ENCODE results near the gene CALCA.

The CALCA gene

DNA sequence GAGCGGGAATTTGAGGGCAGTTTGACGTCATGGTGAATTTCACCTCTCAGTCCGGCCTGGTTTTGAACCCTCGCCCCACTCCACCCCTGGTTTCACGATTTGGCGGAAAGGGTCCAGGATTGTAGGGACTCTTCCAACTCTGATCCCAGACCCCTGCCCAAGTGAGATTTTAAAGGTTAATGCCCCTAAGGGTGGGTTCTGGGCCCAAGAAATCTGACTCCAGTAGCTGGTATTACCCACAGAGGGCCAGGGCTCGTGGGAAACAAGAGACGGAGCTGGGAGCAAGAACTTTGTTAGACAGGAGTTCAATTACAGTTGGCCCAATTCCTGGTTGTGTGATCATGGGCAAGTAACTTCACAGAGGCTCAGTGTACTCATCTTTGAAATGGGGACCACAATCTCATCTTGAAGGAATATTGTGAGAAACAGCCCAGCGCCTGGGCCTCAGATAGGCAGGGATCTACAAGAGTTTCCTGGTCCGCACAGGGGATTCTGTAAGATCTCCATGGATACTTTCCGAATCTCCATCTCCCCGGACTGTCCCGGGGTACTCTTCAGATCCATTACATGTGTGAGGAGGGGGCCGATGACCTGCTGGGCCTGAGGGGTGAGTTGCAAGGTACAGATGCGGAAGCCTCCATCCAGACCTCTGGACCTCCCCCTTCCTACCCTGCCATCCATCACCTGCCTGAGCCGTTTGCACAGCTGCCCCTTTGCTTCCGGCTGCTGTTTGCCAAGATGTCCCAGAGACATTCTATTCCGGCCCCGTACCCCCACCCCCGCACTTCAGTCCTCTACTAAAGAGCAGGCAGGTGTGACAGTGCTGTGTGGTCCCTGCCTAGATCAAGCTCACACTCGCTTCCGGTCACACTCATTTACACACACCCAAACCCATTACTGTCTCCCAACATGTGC, 687 bp upstream of the CALCA start:
- peaks cover 25 to 35% of the 10 kb centered on the region in 2 donors for H3K4me1 Mint-ChIP-seq
- peaks cover 81 to 90% of the 10 kb centered on the region in 2 donors for H3K27me3 Mint-ChIP-seq
- no peaks in the 10 kb centered on the region for H3K9me3 Mint-ChIP-seq
- no peak for DNase-seq
- H3K4me3 Mint-ChIP-seq = peak overlapping the region; percentile 75 to 81
- H3K27ac Mint-ChIP-seq = peak overlapping the region; percentile 75
- ATAC-seq (replicated peaks) = no peak
- peaks cover 0 to 1% of the 10 kb centered on the region in 2 donors for H3K36me3 Mint-ChIP-seq

DNA sequence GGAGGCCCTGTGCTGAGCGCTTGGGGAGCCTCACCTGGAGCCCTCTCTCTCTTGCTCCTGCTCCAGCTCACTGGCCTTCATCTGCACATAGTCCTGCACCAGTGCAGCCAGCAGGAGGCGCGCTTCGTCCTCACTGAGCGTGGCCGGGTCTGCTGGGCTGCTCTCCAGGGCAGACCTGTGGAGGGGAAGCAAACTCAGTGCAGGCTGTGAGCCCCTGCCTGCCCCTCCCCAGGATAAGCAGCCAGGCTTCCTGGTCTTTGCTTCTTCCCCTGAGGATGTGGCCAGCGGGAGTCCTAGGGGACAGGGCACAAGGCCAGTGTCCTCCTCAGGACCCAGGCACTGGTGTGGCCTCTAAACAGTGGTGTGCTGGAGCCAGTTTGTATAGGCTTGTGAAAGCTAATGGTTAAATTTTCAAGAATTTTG, 2.2 kb downstream of the CALCA start:
- Mint-ChIP-seq H3K4me1 (peaks cover 22 to 31% of the 10 kb centered on the region in 2 donors), H3K9me3 (no peaks in the 10 kb centered on the region), H3K4me3 (no peak overlapping the region), H3K27ac (no peak overlapping the region), H3K27me3 (peaks cover 74 to 85% of the 10 kb centered on the region in 2 donors), H3K36me3 (peaks cover 0 to 1% of the 10 kb centered on the region in 2 donors)
- DNase-seq (peak; percentile 29), ATAC-seq (replicated peaks) (peak; percentile 53 to 55)

DNA sequence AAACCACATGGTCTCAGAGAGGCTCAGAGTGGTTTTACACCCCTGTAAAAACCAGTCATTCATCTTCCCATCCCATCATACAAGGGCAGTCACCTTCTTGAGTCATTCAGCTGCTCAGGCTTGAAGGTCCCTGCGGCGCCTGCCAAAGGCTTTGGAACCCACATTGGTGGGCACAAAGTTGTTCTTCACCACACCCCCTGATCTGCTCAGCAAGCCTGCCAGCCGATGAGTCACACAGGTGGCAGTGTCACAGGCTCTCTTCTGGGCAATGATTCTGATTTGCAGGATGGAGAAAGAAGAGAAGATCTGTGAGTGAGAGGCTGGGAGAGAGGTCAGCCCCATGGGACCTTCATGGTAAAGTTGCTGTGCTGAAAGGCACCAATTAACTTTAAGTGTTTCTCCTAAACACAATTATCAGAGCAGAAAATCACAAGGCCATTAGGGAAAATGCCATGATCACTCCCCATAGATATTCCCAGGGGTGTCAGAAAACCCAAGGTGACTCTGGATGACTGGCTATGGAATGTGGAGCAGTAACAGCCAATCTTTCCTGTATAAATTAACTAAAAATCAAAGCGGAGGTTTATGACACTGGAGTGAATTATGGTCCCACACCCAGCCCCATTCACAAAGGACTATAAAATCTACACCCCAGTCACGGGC, 4.4 kb downstream of the CALCA start:
- Mint-ChIP-seq H3K36me3 (peaks cover 0 to 1% of the 10 kb centered on the region in 2 donors), H3K4me1 (peaks cover 5 to 9% of the 10 kb centered on the region in 2 donors), H3K27me3 (peaks cover 55 to 63% of the 10 kb centered on the region in 2 donors), H3K27ac (no peak overlapping the region), H3K9me3 (no peaks in the 10 kb centered on the region), H3K4me3 (no peak overlapping the region)
- ATAC-seq (replicated peaks) (no peak), DNase-seq (no peak)

DNA sequence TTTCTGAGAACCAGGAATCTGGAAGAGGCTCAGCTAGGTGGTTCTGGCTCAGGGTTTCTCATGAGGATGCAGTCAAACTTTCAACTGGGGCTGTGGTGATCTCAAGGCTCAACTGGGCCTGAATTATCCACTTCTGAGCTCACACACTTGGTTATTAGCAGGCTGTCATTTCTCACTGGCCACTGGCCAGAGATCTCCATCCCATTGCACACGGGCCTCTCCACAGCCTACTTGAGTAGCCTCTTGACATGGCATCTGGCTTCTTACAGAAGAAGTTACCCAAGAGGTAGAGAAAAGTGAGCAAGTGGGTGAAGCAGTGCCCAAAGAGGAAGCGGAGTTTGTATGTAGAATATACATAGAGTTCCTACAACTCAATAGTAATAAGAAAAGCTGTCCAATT, 16.0 kb downstream of the CALCA start:
- Mint-ChIP-seq H3K27ac (no peak overlapping the region), H3K4me1 (no peaks in the 10 kb centered on the region), H3K27me3 (peaks cover 5 to 22% of the 10 kb centered on the region in 2 donors), H3K36me3 (no peaks in the 10 kb centered on the region), H3K9me3 (no peaks in the 10 kb centered on the region), H3K4me3 (no peak overlapping the region)
- DNase-seq (no peak), ATAC-seq (replicated peaks) (no peak)

DNA sequence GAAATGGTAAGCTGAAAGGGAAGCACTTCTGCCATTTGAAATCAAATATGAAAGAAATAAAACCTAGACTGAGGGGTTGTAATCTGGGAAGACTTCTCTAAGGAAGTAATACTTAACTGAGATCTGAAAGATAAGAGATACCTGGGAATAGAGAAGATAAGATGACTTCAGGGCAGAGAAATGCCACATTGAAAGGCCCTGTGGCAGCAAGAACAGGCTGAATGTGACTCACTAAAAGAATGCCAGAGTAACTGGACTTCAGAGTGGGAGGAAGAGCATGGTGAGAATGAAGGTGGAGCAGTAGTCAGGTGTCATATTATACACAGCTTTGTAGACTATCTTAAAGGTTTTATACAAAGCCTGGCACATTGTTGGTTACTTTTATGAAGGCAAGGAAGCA, 17.6 kb downstream of the CALCA start:
- no peak overlapping the region for H3K4me3 Mint-ChIP-seq
- no peaks in the 10 kb centered on the region for H3K36me3 Mint-ChIP-seq
- H3K27me3 Mint-ChIP-seq = peaks cover 5 to 17% of the 10 kb centered on the region in 2 donors
- no peak for ATAC-seq (replicated peaks)
- no peak overlapping the region for H3K27ac Mint-ChIP-seq
- no peak for DNase-seq
- H3K9me3 Mint-ChIP-seq = no peaks in the 10 kb centered on the region
- no peaks in the 10 kb centered on the region for H3K4me1 Mint-ChIP-seq

DNA sequence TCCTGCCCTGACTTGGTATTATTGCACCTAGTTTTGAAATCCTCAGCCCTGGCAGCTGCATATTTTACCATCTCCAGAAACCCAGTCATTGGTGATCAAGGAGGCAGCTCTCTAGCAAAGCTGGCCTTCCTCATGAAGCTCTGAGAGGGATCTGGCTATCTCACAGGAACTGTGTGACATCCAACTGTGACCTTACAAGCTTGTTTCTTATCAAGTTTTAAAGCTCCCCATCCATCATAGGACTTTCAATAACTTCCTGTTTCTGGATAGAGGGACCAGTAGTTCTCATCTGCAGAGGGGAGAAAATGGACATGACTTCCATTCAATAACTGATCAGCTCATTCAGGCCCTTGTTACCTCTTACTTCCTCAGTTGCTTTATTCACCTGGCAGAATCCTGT, 18.2 kb downstream of the CALCA start:
- no peak for DNase-seq
- Mint-ChIP-seq H3K36me3 (no peaks in the 10 kb centered on the region), H3K9me3 (no peaks in the 10 kb centered on the region), H3K27ac (no peak overlapping the region), H3K4me1 (no peaks in the 10 kb centered on the region), H3K4me3 (no peak overlapping the region), H3K27me3 (peaks cover 5 to 17% of the 10 kb centered on the region in 2 donors)
- ATAC-seq (replicated peaks) = no peak

DNA sequence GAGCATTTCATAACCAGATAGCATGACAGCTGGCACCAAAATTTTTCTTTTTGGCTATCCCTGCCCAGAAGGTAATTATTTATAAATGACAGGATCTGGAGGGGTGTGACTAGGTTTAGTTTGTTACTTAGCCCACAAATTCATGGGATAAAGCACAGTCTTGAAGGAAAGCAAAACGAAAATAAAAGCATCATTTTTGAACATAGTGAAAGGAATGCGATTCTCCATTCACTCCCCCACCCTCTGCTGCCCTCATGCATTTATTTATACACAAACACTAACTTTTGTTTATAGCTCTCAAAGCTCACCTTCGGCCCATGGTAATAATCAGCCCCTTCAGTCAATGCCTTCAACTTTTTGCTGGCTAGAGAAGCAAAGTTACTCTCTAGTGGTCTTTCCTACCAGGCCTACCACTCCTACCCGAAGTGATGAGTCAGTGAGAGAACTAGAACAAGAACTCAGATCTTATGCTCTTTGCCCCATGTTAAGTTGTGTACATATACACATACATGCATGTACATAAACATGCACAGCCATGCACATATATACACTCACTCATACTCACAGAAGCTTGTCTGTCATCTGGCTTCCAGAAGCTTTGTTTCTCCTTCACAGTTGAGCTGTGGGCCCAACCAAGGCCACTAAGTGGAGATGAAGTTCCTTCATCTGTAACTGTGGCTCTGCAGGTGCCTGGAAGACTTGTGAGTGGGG, 22.6 kb downstream of the CALCA start:
- H3K4me3 Mint-ChIP-seq = no peak overlapping the region
- H3K27me3 Mint-ChIP-seq = peaks cover 5 to 7% of the 10 kb centered on the region in 2 donors
- H3K9me3 Mint-ChIP-seq = no peaks in the 10 kb centered on the region
- ATAC-seq (replicated peaks) (no peak), DNase-seq (no peak)
- no peaks in the 10 kb centered on the region for H3K4me1 Mint-ChIP-seq
- no peak overlapping the region for H3K27ac Mint-ChIP-seq
- no peaks in the 10 kb centered on the region for H3K36me3 Mint-ChIP-seq

DNA sequence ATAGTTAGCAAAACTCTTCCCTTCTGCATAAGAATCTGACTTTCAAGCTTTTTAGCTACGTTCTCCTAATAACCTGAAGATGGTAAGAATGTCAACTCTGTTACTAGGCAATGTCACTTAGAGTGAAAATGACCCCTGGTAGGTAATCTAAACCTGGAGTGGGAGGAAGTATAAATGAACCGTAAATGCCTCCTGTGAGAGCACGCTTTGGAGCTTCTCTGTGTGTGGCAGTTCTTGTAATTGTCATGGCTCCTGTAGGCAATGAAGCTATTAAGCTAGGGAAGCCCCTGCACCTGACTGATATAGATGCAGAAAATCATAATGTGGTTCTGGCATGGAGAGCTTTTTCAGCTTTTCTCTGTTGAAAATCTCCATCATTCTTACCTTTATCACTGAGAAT, 29.4 kb downstream of the CALCA start:
- H3K4me3 Mint-ChIP-seq = no peak overlapping the region
- peaks cover 0 to 7% of the 10 kb centered on the region in 2 donors for H3K27me3 Mint-ChIP-seq
- peaks cover 0 to 3% of the 10 kb centered on the region in 2 donors for H3K36me3 Mint-ChIP-seq
- no peaks in the 10 kb centered on the region for H3K4me1 Mint-ChIP-seq
- H3K27ac Mint-ChIP-seq = no peak overlapping the region
- H3K9me3 Mint-ChIP-seq = peaks cover 0 to 5% of the 10 kb centered on the region in 2 donors
- no peak for ATAC-seq (replicated peaks)
- no peak for DNase-seq

DNA sequence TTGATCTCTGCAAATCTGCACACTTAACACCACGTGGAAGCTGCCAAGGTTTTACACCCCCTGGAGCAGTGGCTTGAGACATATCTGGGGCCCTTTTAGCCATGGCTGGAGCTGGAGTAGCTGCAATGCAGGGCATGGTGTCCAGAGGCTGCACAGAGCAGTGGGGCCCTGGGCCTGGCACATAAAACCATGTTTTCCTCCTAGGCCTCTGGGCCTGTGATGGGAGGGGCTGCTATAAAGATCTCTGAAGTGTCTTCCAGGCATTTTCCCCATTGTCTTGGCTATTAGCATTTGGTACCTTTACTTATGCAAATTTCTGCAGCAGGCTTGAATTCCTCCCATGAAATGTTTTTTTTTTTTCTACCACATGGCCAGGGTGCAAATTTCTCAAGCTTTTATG, 33.2 kb downstream of the CALCA start:
- H3K9me3 Mint-ChIP-seq = peaks cover 0 to 6% of the 10 kb centered on the region in 2 donors
- H3K36me3 Mint-ChIP-seq = peaks cover 0 to 3% of the 10 kb centered on the region in 2 donors
- no peaks in the 10 kb centered on the region for H3K4me1 Mint-ChIP-seq
- no peak for DNase-seq
- ATAC-seq (replicated peaks) = no peak
- H3K27ac Mint-ChIP-seq = no peak overlapping the region
- H3K4me3 Mint-ChIP-seq = no peak overlapping the region
- peaks cover 7 to 13% of the 10 kb centered on the region in 2 donors for H3K27me3 Mint-ChIP-seq

DNA sequence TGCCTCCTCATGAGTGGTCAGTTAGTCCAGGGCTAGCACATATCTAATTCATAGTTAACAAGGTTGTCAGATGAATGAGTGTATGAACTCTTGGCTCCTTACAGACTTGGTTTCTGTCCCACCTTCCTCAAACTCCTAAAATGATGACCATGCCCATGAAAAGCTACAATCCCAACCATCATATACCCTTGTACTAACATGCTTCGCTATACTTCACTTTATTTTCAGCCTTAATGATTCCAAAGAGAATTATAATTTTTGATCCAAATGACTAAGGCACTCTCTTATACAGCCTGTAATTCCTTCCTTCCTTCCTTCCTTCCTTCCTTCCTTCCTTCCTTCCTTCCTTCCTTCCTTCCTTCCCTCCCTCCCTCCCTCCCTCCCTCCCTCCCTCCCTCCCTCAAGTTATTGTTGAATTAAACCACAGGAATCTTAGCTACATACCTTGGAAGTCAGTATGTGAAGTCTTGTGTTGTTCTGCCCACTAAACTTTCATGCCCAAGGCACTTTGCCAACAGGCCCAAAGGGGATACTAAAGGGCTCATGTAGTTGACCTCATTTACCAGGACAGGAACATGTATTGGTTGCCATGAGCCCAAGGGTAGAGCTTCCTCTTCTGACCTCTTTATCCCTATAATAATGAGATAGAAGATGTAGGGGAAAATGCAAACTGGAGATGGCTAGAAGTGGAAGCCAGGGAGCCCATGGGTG, 37.4 kb downstream of the CALCA start:
- Mint-ChIP-seq H3K36me3 (peaks cover 0 to 3% of the 10 kb centered on the region in 2 donors), H3K9me3 (peaks cover 0 to 6% of the 10 kb centered on the region in 2 donors), H3K27me3 (peaks cover 9 to 24% of the 10 kb centered on the region in 2 donors), H3K4me3 (no peak overlapping the region), H3K27ac (no peak overlapping the region), H3K4me1 (no peaks in the 10 kb centered on the region)
- no peak for DNase-seq
- no peak for ATAC-seq (replicated peaks)

DNA sequence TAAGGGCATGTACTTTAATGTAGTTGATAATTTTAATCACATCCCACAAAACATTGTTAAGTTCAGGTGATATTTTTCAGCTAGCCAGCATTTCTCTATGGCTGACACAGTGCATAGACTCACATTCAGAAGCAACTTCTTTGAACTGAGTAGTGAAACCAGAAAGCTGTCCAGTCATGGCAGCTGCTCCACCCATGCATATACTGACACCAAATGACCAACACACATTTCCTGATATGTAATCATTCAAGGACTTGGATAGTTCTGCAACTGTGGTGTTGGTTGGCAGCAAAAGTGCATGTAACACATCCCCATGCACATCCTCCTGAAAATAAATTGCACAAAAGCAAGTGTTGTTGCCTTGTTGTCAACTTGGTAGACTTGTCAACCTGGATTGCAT, 39.7 kb downstream of the CALCA start:
- no peak for ATAC-seq (replicated peaks)
- DNase-seq = no peak
- H3K4me1 Mint-ChIP-seq = no peaks in the 10 kb centered on the region
- H3K27me3 Mint-ChIP-seq = peaks cover 15 to 34% of the 10 kb centered on the region in 2 donors
- no peak overlapping the region for H3K27ac Mint-ChIP-seq
- H3K36me3 Mint-ChIP-seq = peaks cover 0 to 3% of the 10 kb centered on the region in 2 donors
- no peak overlapping the region for H3K4me3 Mint-ChIP-seq
- H3K9me3 Mint-ChIP-seq = peaks cover 4 to 11% of the 10 kb centered on the region in 2 donors

DNA sequence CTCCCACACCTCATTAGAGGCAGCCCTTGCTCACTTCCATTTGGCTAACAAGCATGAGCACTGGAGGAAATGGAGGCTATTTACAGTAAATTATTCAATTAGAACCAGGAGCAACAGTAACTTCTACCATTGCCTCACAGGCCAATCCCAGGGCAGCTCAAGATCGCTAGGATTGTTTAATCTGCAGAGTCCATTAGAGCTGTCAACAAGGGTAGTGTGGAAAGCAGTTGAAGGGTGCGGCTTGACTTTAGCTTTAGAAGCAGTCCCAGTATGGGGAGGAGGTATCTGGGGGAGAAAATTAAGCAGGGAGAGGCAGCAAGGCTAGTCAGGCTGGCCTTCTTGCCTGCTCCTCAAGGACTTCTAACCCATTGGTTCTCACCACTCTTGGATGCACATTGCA, 41.8 kb downstream of the CALCA start:
- Mint-ChIP-seq H3K27me3 (peaks cover 15 to 29% of the 10 kb centered on the region in 2 donors), H3K27ac (no peak overlapping the region), H3K4me1 (no peaks in the 10 kb centered on the region), H3K9me3 (peaks cover 4 to 13% of the 10 kb centered on the region in 2 donors), H3K4me3 (no peak overlapping the region), H3K36me3 (peaks cover 0 to 3% of the 10 kb centered on the region in 2 donors)
- no peak for DNase-seq
- no peak for ATAC-seq (replicated peaks)

DNA sequence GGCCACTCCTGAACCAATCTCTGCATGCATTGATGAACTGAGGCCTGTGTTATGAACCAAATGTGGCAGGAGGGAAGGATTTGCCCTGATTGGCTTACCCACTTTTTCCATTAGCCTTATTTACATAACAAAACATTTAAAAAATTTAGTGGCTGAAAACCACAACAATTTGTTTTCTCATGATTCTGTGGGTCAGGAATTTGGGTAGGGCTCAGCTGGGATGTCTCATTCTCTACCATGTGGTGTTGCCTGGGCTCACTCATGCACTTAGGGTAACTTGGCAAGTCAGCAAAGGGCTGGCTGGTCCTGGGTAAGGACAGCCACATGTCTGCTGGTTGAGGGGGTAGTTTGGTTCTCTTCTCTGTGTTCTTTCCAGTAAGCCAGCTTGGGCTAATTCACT, 45.0 kb downstream of the CALCA start:
- H3K4me3 Mint-ChIP-seq = no peak overlapping the region
- DNase-seq = no peak
- no peak overlapping the region for H3K27ac Mint-ChIP-seq

DNA sequence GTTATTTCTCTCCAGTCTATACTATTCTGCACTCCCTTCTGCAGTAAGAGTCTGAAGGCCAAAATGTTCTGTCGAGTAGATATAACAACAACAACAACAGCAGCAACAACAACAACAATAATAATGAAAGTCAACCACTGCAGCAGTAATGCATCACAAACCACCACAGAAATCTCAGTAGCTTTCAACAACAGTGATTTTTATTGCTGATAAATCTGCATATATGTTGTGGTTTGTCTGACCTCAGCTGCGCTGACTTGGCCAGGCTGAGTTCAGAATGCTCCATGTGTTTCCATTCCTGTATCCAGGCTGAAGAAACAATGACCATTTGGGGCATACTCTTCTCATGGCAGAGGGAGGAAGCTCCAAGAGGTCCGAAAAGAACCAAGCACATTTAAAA, 47.8 kb downstream of the CALCA start:
- Mint-ChIP-seq H3K27ac (no peak overlapping the region), H3K27me3 (peaks cover 10 to 26% of the 10 kb centered on the region in 2 donors), H3K4me3 (no peak overlapping the region), H3K36me3 (peaks cover 0 to 3% of the 10 kb centered on the region in 2 donors), H3K9me3 (peaks cover 4 to 11% of the 10 kb centered on the region in 2 donors), H3K4me1 (no peaks in the 10 kb centered on the region)
- no peak for ATAC-seq (replicated peaks)
- DNase-seq = no peak

More for the DNA sequence above, 45.0 kb downstream of the CALCA start:
- peaks cover 23 to 26% of the 10 kb centered on the region in 2 donors for H3K27me3 Mint-ChIP-seq
- peaks cover 4 to 13% of the 10 kb centered on the region in 2 donors for H3K9me3 Mint-ChIP-seq
- peaks cover 0 to 3% of the 10 kb centered on the region in 2 donors for H3K36me3 Mint-ChIP-seq
- no peak for ATAC-seq (replicated peaks)
- H3K4me1 Mint-ChIP-seq = no peaks in the 10 kb centered on the region
